Keratinocyte (primary cell): ENCODE results near the gene TRAPPC3L. TPM values are rescaled to one million over a fixed set of nuclear protein-coding genes. Genes with fewer than 3 reads are reported as not detected.
"Not testable (repeated sequence)": the region's sequence is repeated elsewhere in the genome, so short reads cannot be mapped to it uniquely, and the experiment has no call there.

ENCODE experiments used
- DNase-seq: peaks from one replicate; pipeline ENCODE4 v3.0.0-alpha.2; 2011; ENCODE audit warnings: low read depth, missing footprints, low spot score
- FAIRE-seq: peaks from 2 replicates; lab custom pipeline; 2011; peaks lifted over from hg19 to GRCh38; lab: Jason Lieb, UNC
- H2AFZ ChIP-seq: 2 replicates; pipeline ENCODE4 v1.6.0; 2012; ENCODE audit warnings: low read length, control low read depth, inconsistent platforms; ENCODE audit not compliant: control insufficient read depth
- H3K27ac ChIP-seq: 2 replicates; pipeline ENCODE4 v1.5.1; 2011; ENCODE audit warnings: low read length; ENCODE audit not compliant: control insufficient read depth, insufficient read depth
- H3K27me3 ChIP-seq: 3 replicates; pipeline ENCODE4 v1.6.0; 2011; ENCODE audit warnings: low read length; ENCODE audit not compliant: control insufficient read depth, insufficient read depth; ENCODE audit errors: extremely low read depth
- H3K36me3 ChIP-seq, 2 experiments: 2 replicates in 1 of 2; 3 replicates in 1 of 2; pipeline ENCODE4 v1.5.1; 2011; ENCODE audit warnings: low read length in 2 of 2, mild to moderate bottlenecking in 1 of 2; ENCODE audit not compliant: control insufficient read depth in 2 of 2, insufficient read depth in 2 of 2; ENCODE audit errors: extremely low read depth in 1 of 2
- H3K4me1 ChIP-seq: 3 replicates; pipeline ENCODE4 v1.5.1; 2011; ENCODE audit warnings: low read length; ENCODE audit not compliant: control insufficient read depth, insufficient read depth; ENCODE audit errors: extremely low read depth
- H3K4me2 ChIP-seq: 3 replicates; pipeline ENCODE4 v1.6.0; 2011; ENCODE audit warnings: low read depth, low read length; ENCODE audit not compliant: control insufficient read depth, insufficient read depth; ENCODE audit errors: extremely low read depth
- H3K4me3 ChIP-seq, 3 experiments: fragments of 200-600 bp in 1 of 3; sonication (generic) in 1 of 3; 2 replicates in 2 of 3; 3 replicates in 1 of 3; pipeline ENCODE4 v1.5.1; 2011 to 2016; ENCODE audit warnings: low read length in 3 of 3, mild to moderate bottlenecking in 3 of 3, control low read depth in 2 of 3, inconsistent platforms in 1 of 3, low read depth in 1 of 3, mixed read lengths in 1 of 3, mixed run types in 1 of 3, moderate library complexity in 1 of 3; ENCODE audit not compliant: control insufficient read depth in 2 of 3, insufficient read depth in 2 of 3; ENCODE audit errors: extremely low read depth in 1 of 3
- H3K79me2 ChIP-seq: 2 replicates; pipeline ENCODE4 v1.6.0; 2012; ENCODE audit warnings: low read length; ENCODE audit not compliant: control insufficient read depth, insufficient read depth
- H3K9ac ChIP-seq: 3 replicates; pipeline ENCODE4 v1.6.0; 2011; ENCODE audit warnings: low read length; ENCODE audit not compliant: control insufficient read depth, insufficient read depth; ENCODE audit errors: extremely low read depth
- H3K9me1 ChIP-seq: 3 replicates; pipeline ENCODE4 v1.6.0; 2011; ENCODE audit warnings: low read length; ENCODE audit not compliant: control insufficient read depth, insufficient read depth; ENCODE audit errors: extremely low read depth
- H3K9me3 ChIP-seq: 2 replicates; pipeline ENCODE4 v1.5.1; 2012; ENCODE audit warnings: low read depth, low read length; ENCODE audit not compliant: control insufficient read depth
- H4K20me1 ChIP-seq: 3 replicates; pipeline ENCODE4 v1.6.0; 2011; ENCODE audit warnings: low read length; ENCODE audit not compliant: control insufficient read depth, insufficient read depth; ENCODE audit errors: extremely low read depth
- CTCF ChIP-seq, 3 experiments: IDR thresholded peaks in 1 of 3; conservative IDR thresholded peaks in 1 of 3; optimal IDR thresholded peaks in 1 of 3; 2 replicates in 2 of 3; 3 replicates in 1 of 3; pipeline versions ENCODE3 to v1.5.1; 2011; ENCODE audit warnings: low read length in 3 of 3, mild to moderate bottlenecking in 3 of 3, moderate library complexity in 2 of 3, control low read depth in 1 of 3, inconsistent platforms in 1 of 3; ENCODE audit not compliant: insufficient read depth in 2 of 3; ENCODE audit errors: extremely low read depth in 1 of 3
- EZH2 ChIP-seq: IDR thresholded peaks from one replicate; pipeline ENCODE4 v1.6.1; 2012; ENCODE audit warnings: inconsistent platforms, mild to moderate bottlenecking, low read length, moderate library complexity
- dilution Hi-C: fragments of 300-500 bp; cut with MboI; formaldehyde crosslinking; loops from one replicate; pipeline ENCODE4 v1.7.0; 2020; ENCODE audit warnings: low sequenced_read_pairs; ENCODE audit not compliant: extremely low pct_ligation_motif_present
- polyA plus RNA-seq, 5 experiments: library from polyadenylated mRNA; depleted of rRNA in 3 of 5; stranded (reverse) in 3 of 5; stranded (forward) in 1 of 5; unstranded in 1 of 5; fragments of >200 nt; gene quantifications; 1 replicate in 1 of 5; 2 replicates in 3 of 5; 3 replicates in 1 of 5; pipeline versions ENCODE4 v1.2.1 to v1.2.3, GENCODE V29; 2011 to 2012; ENCODE audit warnings: missing spikeins in 2 of 5, low read depth in 1 of 5, low replicate concordance in 1 of 5

TRAPPC3L gene
- polyA plus RNA-seq, 1 donor (not counting 4 experiments of a cell fraction or from before 2014, with no cell fraction given): 0.31 TPM

GRCh38 chr6:116497113-116497676 is 48.3 kb downstream of the TRAPPC3L start:
- no peak overlapping the region for H3K27ac ChIP-seq
- no peak overlapping the region for H3K4me2 ChIP-seq
- FAIRE-seq (no peak), DNase-seq (no peak)
- H3K9me3 ChIP-seq: no peaks in the 10 kb centered on the region
- H3K79me2 ChIP-seq: no peaks in the 10 kb centered on the region
- H3K4me3 ChIP-seq: no peak overlapping the region
- H2AFZ ChIP-seq: no peak overlapping the region
- dilution Hi-C loops: no loop called here
- H3K4me1 ChIP-seq: peaks cover 4% of the 10 kb centered on the region
- no peaks in the 10 kb centered on the region for H4K20me1 ChIP-seq
- H3K9me1 ChIP-seq: no peaks in the 10 kb centered on the region
- H3K36me3 ChIP-seq: no peaks in the 10 kb centered on the region
- no peaks in the 10 kb centered on the region for H3K27me3 ChIP-seq
- TF ChIP-seq CTCF (optimal IDR thresholded peaks at IDR 0.05 in 1 of 3, IDR thresholded peaks at IDR 0.05 in 1 of 3, conservative IDR thresholded peaks at IDR 0.05 in 1 of 3; ENCODE audit: extremely low read depth in 1 of 3, insufficient read depth in 2 of 3, low read length in 3 of 3) (no peak), EZH2 (no peak)
- no peak overlapping the region for H3K9ac ChIP-seq

DNA sequence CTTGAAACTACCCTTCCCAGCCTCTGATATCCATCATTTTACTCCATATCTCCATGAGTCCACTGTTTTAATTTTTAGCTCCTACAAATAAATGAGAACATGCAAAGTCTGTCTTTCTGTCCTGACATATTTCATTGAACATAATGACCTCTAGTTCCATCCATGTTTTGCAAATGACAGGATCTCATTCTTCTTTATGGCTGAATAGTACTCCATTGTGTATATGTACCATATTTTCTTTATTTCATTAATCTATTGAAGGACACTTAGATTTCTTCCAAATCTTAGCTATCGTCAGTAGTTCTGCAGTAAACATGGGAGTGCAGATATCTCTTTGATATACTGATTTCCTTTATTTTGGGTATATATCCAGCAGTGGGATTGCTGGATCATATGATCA is 50.3 kb downstream of the TRAPPC3L start:
- H3K27ac ChIP-seq, H3K4me1 ChIP-seq, H3K27me3 ChIP-seq, H3K9me1 ChIP-seq, FAIRE-seq, DNase-seq, H3K4me3 ChIP-seq, dilution Hi-C loops, H2AFZ ChIP-seq, H3K4me2 ChIP-seq, H3K9ac ChIP-seq, H3K79me2 ChIP-seq, H4K20me1 ChIP-seq, H3K36me3 ChIP-seq, H3K9me3 ChIP-seq: not testable (repeated sequence)
